HG03175 (cell line): ENCODE results near the gene RDH13.
"Not testable (repeated sequence)": the region's sequence is repeated elsewhere in the genome, so short reads cannot be mapped to it uniquely, and the experiment has no call there.

Experiments
- ATAC-seq: cut with Tn5 transposase; IDR thresholded peaks from one replicate; pipeline ENCODE4 v1.9.1; 2021; ENCODE audit warnings: mild to moderate bottlenecking, moderate library complexity; ENCODE audit not compliant: unreplicated experiment

The RDH13 gene

GRCh38 chr19:55079400-55080038 lies 16.6 kb upstream of the RDH13 start:
- no peak for ATAC-seq

GRCh38 chr19:55078996-55079395 lies 16.0 kb upstream of the RDH13 start:
- ATAC-seq = no peak

GRCh38 chr19:55077106-55077505 lies 14.2 kb upstream of the RDH13 start:
- no peak for ATAC-seq

- no peak for ATAC-seq
These were observed 13.4 kb upstream of the RDH13 start for GRCh38 chr19:55076321-55076720.

- ATAC-seq = no peak
These were observed 12.5 kb upstream of the RDH13 start, which contains the start of gene EPS8L1 for GRCh38 chr19:55075371-55075998. Gene EPS8L1, plus strand, starts transcription at chr19:55075869. Its CDS starts 576 bp downstream, at chr19:55076445.

- no peak for ATAC-seq
These were observed 9.0 kb upstream of the RDH13 start for GRCh38 chr19:55071913-55072312.

GRCh38 chr19:55071129-55071502 lies 8.2 kb upstream of the RDH13 start:
- ATAC-seq = no peak

- ATAC-seq = no peak
These were observed 7.6 kb upstream of the RDH13 start for GRCh38 chr19:55070466-55071128.

GRCh38 chr19:55069865-55070197 lies 6.9 kb upstream of the RDH13 start:
- no peak for ATAC-seq

GRCh38 chr19:55068950-55069864 lies 6.3 kb upstream of the RDH13 start:
- ATAC-seq = peak; percentile 67

- no peak for ATAC-seq
These were observed 4.9 kb upstream of the RDH13 start for GRCh38 chr19:55067869-55068268.

- no peak for ATAC-seq
These were observed 3.3 kb upstream of the RDH13 start for GRCh38 chr19:55066107-55066709.

GRCh38 chr19:55065516-55065915 lies 2.6 kb upstream of the RDH13 start:
- ATAC-seq = not testable (repeated sequence)

- no peak for ATAC-seq
These were observed 520 bp upstream of the RDH13 start for GRCh38 chr19:55063492-55063843.

- ATAC-seq = not testable (repeated sequence)
These were observed 2.7 kb downstream of the RDH13 start for GRCh38 chr19:55060287-55060686.

- ATAC-seq = no peak
These were observed 4.0 kb downstream of the RDH13 start for GRCh38 chr19:55058781-55059610.

GRCh38 chr19:55056827-55057226 lies 6.1 kb downstream of the RDH13 start:
- ATAC-seq = no peak

GRCh38 chr19:55053735-55054134 lies 9.2 kb downstream of the RDH13 start:
- no peak for ATAC-seq

- ATAC-seq = no peak
These were observed 12.0 kb downstream of the RDH13 start for GRCh38 chr19:55050749-55051532.
